HG02981 (cell line): Measurements from ENCODE around the gene RGL2.

Source experiments
- ATAC-seq: cut with Tn5 transposase; IDR thresholded peaks from one replicate; pipeline ENCODE4 v1.9.1; 2021; ENCODE audit warnings: mild to moderate bottlenecking, moderate library complexity; ENCODE audit not compliant: unreplicated experiment

RGL2 gene

GRCh38 chr6:33316603-33317418 is 18.1 kb upstream of the RGL2 start:
- no peak for ATAC-seq

GRCh38 chr6:33315793-33316602 is 17.3 kb upstream of the RGL2 start:
- no peak for ATAC-seq

- no peak for ATAC-seq
Measured at GRCh38 chr6:33314943-33315792, 16.4 kb upstream of the RGL2 start.

GRCh38 chr6:33314515-33314942 is 15.8 kb upstream of the RGL2 start:
- no peak for ATAC-seq

GRCh38 chr6:33313709-33314514 is 15.2 kb upstream of the RGL2 start, which contains the start of gene TAPBP:
TSS of gene TAPBP (minus strand) at chr6:33314078. CDS start at chr6:33314041, 37 bp downstream.
- ATAC-seq, result peak; percentile 36

- peak; percentile 2 for ATAC-seq
Measured at GRCh38 chr6:33313105-33313708, 14.5 kb upstream of the RGL2 start.

GRCh38 chr6:33312361-33313104 is 13.8 kb upstream of the RGL2 start:
- no peak for ATAC-seq

- no peak for ATAC-seq
Measured at GRCh38 chr6:33306356-33306755, 7.6 kb upstream of the RGL2 start.

GRCh38 chr6:33305052-33305451 is 6.3 kb upstream of the RGL2 start:
- no peak for ATAC-seq

- no peak for ATAC-seq
Measured at GRCh38 chr6:33304216-33304615, 5.5 kb upstream of the RGL2 start.

- no peak for ATAC-seq
Measured at GRCh38 chr6:33301877-33302276, 3.1 kb upstream of the RGL2 start.

GRCh38 chr6:33299237-33299944 is 649 bp upstream of the RGL2 start:
- peak; percentile 55 for ATAC-seq

GRCh38 chr6:33297956-33298772 is 578 bp downstream of the RGL2 start:
- ATAC-seq, result no peak

GRCh38 chr6:33297406-33297955 is 1.3 kb downstream of the RGL2 start:
- no peak for ATAC-seq

GRCh38 chr6:33296797-33297405 is 1.8 kb downstream of the RGL2 start:
- no peak for ATAC-seq

- no peak for ATAC-seq
Measured at GRCh38 chr6:33295621-33296369, 2.9 kb downstream of the RGL2 start.
